HL-60 (cell line): ENCODE results near the gene HOXC5.
A peak's percentile ranks its signal among the peaks of the same experiment; 100 is the strongest.

Experiments used
- DNase-seq, 2 experiments: peaks; one replicate each; pipeline ENCODE4 v3.0.0-alpha.2; 2010 to 2020; ENCODE audit warnings: low read depth in 1 of 2, low spot score in 1 of 2
- H3K27ac ChIP-seq: fragments of 250-450 bp; sonication (Bioruptor Pico); replicated peaks from 2 replicates; pipeline ENCODE4 v1.5.1; 2020; ENCODE audit warnings: mild to moderate bottlenecking, moderate library complexity
- H3K27me3 ChIP-seq: fragments of 250-450 bp; sonication (Bioruptor Pico); 2 replicates; pipeline ENCODE4 v1.5.1; 2021; ENCODE audit warnings: mild to moderate bottlenecking, moderate library complexity; ENCODE audit not compliant: insufficient read depth, poor library complexity, severe bottlenecking
- H3K4me3 ChIP-seq: replicated peaks from 2 replicates; pipeline ENCODE4 v1.5.1; 2011; ENCODE audit warnings: mild to moderate bottlenecking, control low read depth, low read length; ENCODE audit not compliant: insufficient read depth
- GABPA ChIP-seq: IDR thresholded peaks from 2 replicates; pipeline ENCODE4 v1.6.1; 2012; ENCODE audit warnings: low read depth
- POLR2AphosphoS5 ChIP-seq: IDR thresholded peaks from 2 replicates; pipeline ENCODE4 v1.6.1; 2012; ENCODE audit warnings: low read depth
- SPI1 ChIP-seq: IDR thresholded peaks from 2 replicates; pipeline ENCODE4 v1.6.1; 2012; ENCODE audit warnings: low read depth, mild to moderate bottlenecking, borderline replicate concordance
- TF ChIP-seq, protein P1 (sequence below): IDR thresholded peaks from 2 replicates; pipeline ENCODE4 v1.6.1; 2012; ENCODE audit warnings: low read depth; ENCODE audit not compliant: insufficient replicate concordance
- TF ChIP-seq, protein P2 (sequence below): IDR thresholded peaks from one replicate; pipeline ENCODE4 v1.5.1; 2011; ENCODE audit warnings: low read length, control low read depth, inconsistent platforms; ENCODE audit not compliant: insufficient read depth

HOXC5 gene

GRCh38 chr12:54004841-54005530, 27.9 kb upstream of the HOXC5 start:
- H3K4me3 ChIP-seq: no peak overlapping the region
- no peak for DNase-seq
- peaks cover 89% of the 10 kb centered on the region for H3K27me3 ChIP-seq
- H3K27ac ChIP-seq: no peak overlapping the region
- TF ChIP-seq POLR2AphosphoS5 (no peak), SPI1 (no peak), GABPA (no peak)
- TF ChIP-seq, protein P1, sequence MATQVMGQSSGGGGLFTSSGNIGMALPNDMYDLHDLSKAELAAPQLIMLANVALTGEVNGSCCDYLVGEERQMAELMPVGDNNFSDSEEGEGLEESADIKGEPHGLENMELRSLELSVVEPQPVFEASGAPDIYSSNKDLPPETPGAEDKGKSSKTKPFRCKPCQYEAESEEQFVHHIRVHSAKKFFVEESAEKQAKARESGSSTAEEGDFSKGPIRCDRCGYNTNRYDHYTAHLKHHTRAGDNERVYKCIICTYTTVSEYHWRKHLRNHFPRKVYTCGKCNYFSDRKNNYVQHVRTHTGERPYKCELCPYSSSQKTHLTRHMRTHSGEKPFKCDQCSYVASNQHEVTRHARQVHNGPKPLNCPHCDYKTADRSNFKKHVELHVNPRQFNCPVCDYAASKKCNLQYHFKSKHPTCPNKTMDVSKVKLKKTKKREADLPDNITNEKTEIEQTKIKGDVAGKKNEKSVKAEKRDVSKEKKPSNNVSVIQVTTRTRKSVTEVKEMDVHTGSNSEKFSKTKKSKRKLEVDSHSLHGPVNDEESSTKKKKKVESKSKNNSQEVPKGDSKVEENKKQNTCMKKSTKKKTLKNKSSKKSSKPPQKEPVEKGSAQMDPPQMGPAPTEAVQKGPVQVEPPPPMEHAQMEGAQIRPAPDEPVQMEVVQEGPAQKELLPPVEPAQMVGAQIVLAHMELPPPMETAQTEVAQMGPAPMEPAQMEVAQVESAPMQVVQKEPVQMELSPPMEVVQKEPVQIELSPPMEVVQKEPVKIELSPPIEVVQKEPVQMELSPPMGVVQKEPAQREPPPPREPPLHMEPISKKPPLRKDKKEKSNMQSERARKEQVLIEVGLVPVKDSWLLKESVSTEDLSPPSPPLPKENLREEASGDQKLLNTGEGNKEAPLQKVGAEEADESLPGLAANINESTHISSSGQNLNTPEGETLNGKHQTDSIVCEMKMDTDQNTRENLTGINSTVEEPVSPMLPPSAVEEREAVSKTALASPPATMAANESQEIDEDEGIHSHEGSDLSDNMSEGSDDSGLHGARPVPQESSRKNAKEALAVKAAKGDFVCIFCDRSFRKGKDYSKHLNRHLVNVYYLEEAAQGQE: no peak
- TF ChIP-seq, protein P2, sequence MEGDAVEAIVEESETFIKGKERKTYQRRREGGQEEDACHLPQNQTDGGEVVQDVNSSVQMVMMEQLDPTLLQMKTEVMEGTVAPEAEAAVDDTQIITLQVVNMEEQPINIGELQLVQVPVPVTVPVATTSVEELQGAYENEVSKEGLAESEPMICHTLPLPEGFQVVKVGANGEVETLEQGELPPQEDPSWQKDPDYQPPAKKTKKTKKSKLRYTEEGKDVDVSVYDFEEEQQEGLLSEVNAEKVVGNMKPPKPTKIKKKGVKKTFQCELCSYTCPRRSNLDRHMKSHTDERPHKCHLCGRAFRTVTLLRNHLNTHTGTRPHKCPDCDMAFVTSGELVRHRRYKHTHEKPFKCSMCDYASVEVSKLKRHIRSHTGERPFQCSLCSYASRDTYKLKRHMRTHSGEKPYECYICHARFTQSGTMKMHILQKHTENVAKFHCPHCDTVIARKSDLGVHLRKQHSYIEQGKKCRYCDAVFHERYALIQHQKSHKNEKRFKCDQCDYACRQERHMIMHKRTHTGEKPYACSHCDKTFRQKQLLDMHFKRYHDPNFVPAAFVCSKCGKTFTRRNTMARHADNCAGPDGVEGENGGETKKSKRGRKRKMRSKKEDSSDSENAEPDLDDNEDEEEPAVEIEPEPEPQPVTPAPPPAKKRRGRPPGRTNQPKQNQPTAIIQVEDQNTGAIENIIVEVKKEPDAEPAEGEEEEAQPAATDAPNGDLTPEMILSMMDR: no peak

GRCh38 chr12:54005531-54005852, 27.4 kb upstream of the HOXC5 start:
- Histone ChIP-seq H3K27ac (no peak overlapping the region), H3K4me3 (no peak overlapping the region), H3K27me3 (peaks cover 89% of the 10 kb centered on the region)
- TF ChIP-seq, protein P1: no peak
- TF ChIP-seq SPI1 (no peak), GABPA (no peak), POLR2AphosphoS5 (no peak)
- TF ChIP-seq, protein P2: no peak
- DNase-seq: no peak

DNA sequence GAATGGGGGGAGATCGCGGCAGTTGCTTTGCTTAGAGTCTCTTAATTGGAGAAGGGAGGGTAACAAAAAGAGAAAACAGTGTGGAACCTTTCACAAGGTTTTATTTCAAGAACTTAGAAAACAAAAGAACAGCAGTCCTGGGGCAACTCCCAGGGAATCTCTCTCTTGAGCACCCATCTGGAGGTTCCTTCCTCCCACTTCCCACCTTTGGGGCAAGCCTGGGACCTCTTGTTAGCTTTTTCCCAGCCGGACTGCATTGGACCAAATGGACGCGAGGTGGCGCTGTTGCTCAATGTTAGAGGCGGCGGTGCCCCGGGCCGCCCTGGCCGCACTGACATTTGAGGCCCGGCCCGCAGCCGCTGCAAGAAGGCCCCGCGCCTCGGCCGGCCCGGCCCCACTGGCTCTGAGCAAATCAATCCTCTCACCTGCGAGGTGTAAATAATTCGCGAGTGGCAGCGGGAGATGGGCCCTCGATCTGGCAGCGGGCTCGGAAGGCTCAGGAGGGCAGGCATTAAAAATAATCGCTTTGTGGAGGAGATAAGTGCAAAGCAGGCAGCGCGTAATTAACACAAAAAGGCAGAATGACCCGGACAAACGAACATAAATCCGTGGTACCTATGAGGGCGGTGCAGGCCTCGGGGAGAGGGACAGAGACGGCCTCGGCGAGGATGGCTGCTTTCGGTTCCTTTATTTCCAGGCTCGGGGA, 26.8 kb upstream of the HOXC5 start:
- peaks cover 87% of the 10 kb centered on the region for H3K27me3 ChIP-seq
- TF ChIP-seq, protein P2: peak; percentile 69
- TF ChIP-seq, protein P1: no peak
- peak; percentile 39; the same call in 1 of the 2 replicates for TF ChIP-seq SPI1
- peak; percentile 61 to 82 for DNase-seq
- H3K27ac ChIP-seq: no peak overlapping the region
- peak overlapping the region; percentile 5; the same call in 1 of the 2 replicates for H3K4me3 ChIP-seq
